Activated CD4-positive, alpha-beta memory T cell treated with anti-CD3 and anti-CD28 coated beads for 36 hours (primary cell): ENCODE results near the gene MT2A. TPM values are rescaled to one million over a fixed set of nuclear protein-coding genes. Genes with fewer than 3 reads are reported as not detected.
"Not testable (repeated sequence)": the region's sequence is repeated elsewhere in the genome, so short reads cannot be mapped to it uniquely, and the experiment has no call there.

Source experiments
- CTCF ChIA-PET: fragments of 350-600 bp; sonication (Branson Sonifier 250); formaldehyde crosslinking; loops from one replicate; lab custom pipeline; 2021; ENCODE audit warnings: antibody characterized with exemption, inconsistent platforms; lab: Charles Lee
- POLR2A ChIA-PET: fragments of 350-600 bp; sonication (Branson Sonifier 250); formaldehyde crosslinking; loops from one replicate; lab custom pipeline; 2021; ENCODE audit warnings: antibody characterized with exemption; lab: Charles Lee
- DNase-seq: peaks from one replicate; pipeline ENCODE4 v3.0.0-alpha.2; 2020
- H3K27ac Mint-ChIP-seq: one replicate; pipeline ENCODE4 v1.8.0; 2021; ENCODE audit warnings: mixed read lengths
- H3K27me3 Mint-ChIP-seq: one replicate; pipeline ENCODE4 v1.8.0; 2021; ENCODE audit warnings: mixed read lengths
- H3K36me3 Mint-ChIP-seq: one replicate; pipeline ENCODE4 v1.8.0; 2021; ENCODE audit warnings: mixed read lengths
- H3K4me1 Mint-ChIP-seq: one replicate; pipeline ENCODE4 v1.8.0; 2021; ENCODE audit warnings: low read depth, mixed read lengths
- H3K4me3 Mint-ChIP-seq: one replicate; pipeline ENCODE4 v1.8.0; 2021; ENCODE audit warnings: mild to moderate bottlenecking, mixed read lengths
- H3K9me3 Mint-ChIP-seq: one replicate; pipeline ENCODE4 v1.8.0; 2021; ENCODE audit warnings: mixed read lengths
- intact Hi-C: fragments of 100-400 bp; cut with micrococcal nuclease; formaldehyde crosslinking; loops from one replicate; pipeline ENCODE4 v1.15.1; 2023
- total RNA-seq, 2 experiments: library from RNA; stranded (reverse); gene quantifications; one replicate each; pipeline ENCODE4 v1.2.3, GENCODE V29; 2021

Gene MT2A
- total RNA-seq, 2 experiments from 2014 or later = 102 to 105 TPM

DNA sequence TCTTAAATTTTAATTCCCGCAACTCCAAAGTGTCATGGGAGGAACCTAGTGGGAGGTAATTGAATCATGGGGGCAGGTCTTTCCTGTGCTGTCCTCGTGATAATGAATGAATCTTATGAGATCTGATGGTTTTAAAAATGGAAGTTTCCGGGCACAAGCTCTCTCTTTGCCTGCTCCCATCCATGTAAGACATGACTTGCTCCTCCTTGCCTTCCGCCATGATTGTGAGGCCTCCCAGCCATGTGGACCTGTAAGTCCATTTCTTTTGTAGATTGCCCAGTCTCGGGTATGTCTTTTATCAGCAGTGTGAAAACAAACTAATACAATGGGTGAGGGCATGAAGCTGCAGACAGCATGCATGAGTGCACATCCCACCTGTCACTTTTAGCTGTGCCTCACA lies 14.8 kb downstream of the MT2A start:
- H3K4me3 Mint-ChIP-seq, H3K27ac Mint-ChIP-seq, H3K9me3 Mint-ChIP-seq, intact Hi-C loops, DNase-seq, H3K36me3 Mint-ChIP-seq: not testable (repeated sequence)
- ChIA-PET CTCF (interaction anchor here (1.0 to 1.6 kb wide), 2 partner anchors 20 to 23 kb away, joined by 3 to 4 read pairs; no protein-coding TSS in a partner anchor), POLR2A (interaction anchor here (1.1 kb wide), 1 partner anchor 8 kb away, joined by 4 read pairs; no protein-coding TSS in a partner anchor)
- Mint-ChIP-seq H3K27me3 (peaks cover 23% of the 10 kb centered on the region), H3K4me1 (peaks cover 12% of the 10 kb centered on the region)

DNA sequence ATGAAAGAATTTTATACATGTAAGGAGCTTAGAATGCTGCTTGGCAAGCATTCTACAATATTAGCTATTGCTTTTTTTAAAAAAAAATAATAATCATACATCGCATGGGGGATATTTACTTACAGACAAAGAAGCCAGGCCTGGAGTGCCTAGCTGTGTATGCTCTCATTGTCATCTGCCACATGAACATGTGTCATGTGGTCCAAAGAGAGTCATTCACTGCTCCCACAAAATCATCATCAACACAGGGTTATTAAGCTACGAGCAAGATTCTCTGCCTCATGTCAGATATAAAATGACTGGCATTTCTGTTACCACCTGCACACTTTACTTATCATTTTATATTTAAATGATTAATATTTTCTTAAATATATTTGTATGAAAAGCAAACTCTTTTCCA lies 15.3 kb downstream of the MT2A start:
- POLR2A ChIA-PET = interaction anchor here (1.1 kb wide), 1 partner anchor 9 kb away, joined by 4 read pairs; no protein-coding TSS in a partner anchor
- H3K9me3 Mint-ChIP-seq = no peaks in the 10 kb centered on the region
- DNase-seq = no peak
- no peak overlapping the region for H3K4me3 Mint-ChIP-seq
- intact Hi-C loops = no loop called here
- peaks cover 12% of the 10 kb centered on the region for H3K4me1 Mint-ChIP-seq
- peaks cover 22% of the 10 kb centered on the region for H3K27me3 Mint-ChIP-seq
- H3K36me3 Mint-ChIP-seq = no peaks in the 10 kb centered on the region
- no peak overlapping the region for H3K27ac Mint-ChIP-seq
- CTCF ChIA-PET = interaction anchor here (1.3 to 1.6 kb wide), 2 partner anchors 18 to 20 kb away, joined by 3 to 4 read pairs; no protein-coding TSS in a partner anchor

DNA sequence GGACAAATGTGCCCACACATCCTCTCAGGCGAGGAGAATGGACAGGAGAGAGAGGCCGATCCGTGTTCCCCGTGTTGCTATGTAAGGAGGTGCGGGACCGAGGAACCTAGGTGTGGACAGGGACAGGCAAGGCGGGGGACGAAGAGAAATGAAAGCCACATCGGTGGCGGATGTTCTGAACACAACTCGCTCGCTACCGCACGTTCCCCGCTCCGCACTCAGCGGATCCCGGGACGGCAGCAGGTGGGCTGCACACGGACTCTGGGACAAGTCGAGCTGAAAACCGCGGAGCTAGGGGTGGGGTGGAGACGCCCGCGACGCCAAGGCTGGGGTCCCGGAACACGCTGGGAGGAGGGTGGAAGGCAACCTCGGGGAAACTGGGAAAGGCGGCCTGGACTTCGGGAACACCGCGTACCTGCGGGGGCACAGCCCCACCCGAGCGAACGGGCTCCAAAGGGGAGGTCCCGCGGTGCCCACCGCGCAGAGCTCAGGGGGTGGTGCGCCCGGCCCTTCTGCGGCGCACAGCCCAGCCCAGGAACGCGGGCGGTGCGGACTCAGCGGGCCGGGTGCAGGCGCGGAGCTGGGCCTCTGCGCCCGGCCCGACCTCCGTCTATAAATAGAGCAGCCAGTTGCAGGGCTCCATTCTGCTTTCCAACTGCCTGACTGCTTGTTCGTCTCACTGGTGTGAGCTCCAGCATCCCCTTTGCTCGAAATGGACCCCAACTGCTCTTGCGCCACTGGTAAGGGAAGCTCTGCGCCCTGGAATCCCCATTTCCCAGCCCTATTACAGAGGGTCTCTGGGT lies 17.0 kb downstream of the MT2A start, which contains the start of gene MT1E:
TSS of gene MT1E (plus strand) at position 642 of the 803 bp plus-strand sequence. CDS start at position 713, 71 bp downstream.
- peak; percentile 62 for DNase-seq
- POLR2A ChIA-PET = interaction anchor here (0.9 to 1.6 kb wide), 4 partner anchors 10 to 58 kb away, joined by 3 to 7 read pairs (median 5); partner anchors contain the start of genes MT1X and MT2A
- no peaks in the 10 kb centered on the region for H3K36me3 Mint-ChIP-seq
- H3K9me3 Mint-ChIP-seq = no peaks in the 10 kb centered on the region
- intact Hi-C loops = loop anchor here (1.0 kb wide), 1 partner anchor 17 kb away; the partner anchor contains the start of gene MT2A
- peaks cover 12% of the 10 kb centered on the region for H3K4me1 Mint-ChIP-seq
- H3K27ac Mint-ChIP-seq = no peak within 1 kb of the TSS
- peaks cover 21% of the 10 kb centered on the region for H3K27me3 Mint-ChIP-seq
- H3K4me3 Mint-ChIP-seq = peak within 1 kb of the TSS; percentile 78
- CTCF ChIA-PET = interaction anchor here (0.7 to 1.5 kb wide), 4 partner anchors 18 to 48 kb away, joined by 3 to 5 read pairs (median 4); no protein-coding TSS in a partner anchor

DNA sequence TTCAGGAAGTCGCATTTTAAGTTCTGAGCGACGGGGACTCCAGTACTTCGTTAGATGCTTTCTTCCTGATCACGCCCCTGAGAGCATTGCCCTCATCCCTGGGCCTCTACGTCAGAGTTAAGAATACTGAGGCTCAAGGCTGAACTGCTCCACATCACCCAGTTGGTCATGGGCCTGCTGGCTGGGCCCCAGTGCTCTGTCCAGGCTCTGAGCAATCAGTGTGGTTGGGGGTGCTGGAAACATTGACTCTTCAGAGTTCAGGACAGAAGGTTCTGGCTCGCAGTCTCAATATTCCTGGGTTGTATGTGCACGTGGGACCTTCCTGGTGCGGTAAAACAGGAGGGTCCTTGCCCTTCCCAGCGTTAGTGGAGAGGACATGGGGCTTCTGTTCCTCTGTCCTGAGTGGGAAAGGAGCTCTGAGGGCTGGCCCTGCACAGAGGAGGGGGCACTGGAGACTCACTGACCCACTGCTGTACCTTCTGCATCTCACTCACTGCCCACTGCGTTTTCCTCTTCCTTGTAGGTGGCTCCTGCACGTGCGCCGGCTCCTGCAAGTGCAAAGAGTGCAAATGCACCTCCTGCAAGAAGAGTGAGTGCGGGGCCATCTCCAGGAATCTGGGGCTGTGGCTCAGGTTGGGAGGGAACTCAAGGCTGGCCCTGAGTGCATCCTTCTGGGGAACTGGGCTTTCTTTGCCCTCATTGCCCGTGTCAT lies 17.7 kb downstream of the MT2A start:
- Mint-ChIP-seq H3K27me3 (peaks cover 28% of the 10 kb centered on the region), H3K4me3 (peak overlapping the region; percentile 53), H3K27ac (no peak overlapping the region), H3K9me3 (no peaks in the 10 kb centered on the region), H3K4me1 (peaks cover 12% of the 10 kb centered on the region), H3K36me3 (no peaks in the 10 kb centered on the region)
- ChIA-PET POLR2A (interaction anchor here (0.9 to 1.5 kb wide), 3 partner anchors 11 to 57 kb away, joined by 3 to 7 read pairs (median 4); partner anchors contain the start of genes MT1X and MT2A), CTCF (interaction anchor here (0.7 to 1.5 kb wide), 4 partner anchors 8 to 49 kb away, joined by 3 to 5 read pairs (median 4); no protein-coding TSS in a partner anchor)
- intact Hi-C loops = loop anchor here (1.0 kb wide), 1 partner anchor 18 kb away; the partner anchor contains the start of gene MT2A
- DNase-seq = no peak

DNA sequence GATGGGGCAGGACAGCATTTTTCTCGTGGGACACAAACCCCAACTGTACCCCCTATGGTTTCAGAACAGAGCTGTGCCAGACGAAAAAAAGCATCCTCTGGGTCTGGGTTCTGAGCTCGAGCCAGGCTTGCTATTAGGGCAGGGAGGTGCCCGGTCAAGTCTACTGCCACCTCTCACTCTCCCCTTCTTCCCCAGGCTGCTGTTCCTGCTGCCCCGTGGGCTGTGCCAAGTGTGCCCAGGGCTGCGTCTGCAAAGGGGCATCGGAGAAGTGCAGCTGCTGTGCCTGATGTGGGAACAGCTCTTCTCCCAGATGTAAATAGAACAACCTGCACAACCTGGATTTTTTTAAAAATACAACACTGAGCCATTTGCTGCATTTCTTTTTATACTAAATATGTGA lies 18.3 kb downstream of the MT2A start:
- no peaks in the 10 kb centered on the region for H3K9me3 Mint-ChIP-seq
- H3K36me3 Mint-ChIP-seq = no peaks in the 10 kb centered on the region
- ChIA-PET CTCF (interaction anchor here (1.0 to 1.5 kb wide), 2 partner anchors 9 to 22 kb away, joined by 3 read pairs; no protein-coding TSS in a partner anchor), POLR2A (no interaction called here)
- H3K4me3 Mint-ChIP-seq = no peak overlapping the region
- no peak overlapping the region for H3K27ac Mint-ChIP-seq
- peaks cover 34% of the 10 kb centered on the region for H3K27me3 Mint-ChIP-seq
- no peak for DNase-seq
- intact Hi-C loops = no loop called here
- peaks cover 12% of the 10 kb centered on the region for H3K4me1 Mint-ChIP-seq

DNA sequence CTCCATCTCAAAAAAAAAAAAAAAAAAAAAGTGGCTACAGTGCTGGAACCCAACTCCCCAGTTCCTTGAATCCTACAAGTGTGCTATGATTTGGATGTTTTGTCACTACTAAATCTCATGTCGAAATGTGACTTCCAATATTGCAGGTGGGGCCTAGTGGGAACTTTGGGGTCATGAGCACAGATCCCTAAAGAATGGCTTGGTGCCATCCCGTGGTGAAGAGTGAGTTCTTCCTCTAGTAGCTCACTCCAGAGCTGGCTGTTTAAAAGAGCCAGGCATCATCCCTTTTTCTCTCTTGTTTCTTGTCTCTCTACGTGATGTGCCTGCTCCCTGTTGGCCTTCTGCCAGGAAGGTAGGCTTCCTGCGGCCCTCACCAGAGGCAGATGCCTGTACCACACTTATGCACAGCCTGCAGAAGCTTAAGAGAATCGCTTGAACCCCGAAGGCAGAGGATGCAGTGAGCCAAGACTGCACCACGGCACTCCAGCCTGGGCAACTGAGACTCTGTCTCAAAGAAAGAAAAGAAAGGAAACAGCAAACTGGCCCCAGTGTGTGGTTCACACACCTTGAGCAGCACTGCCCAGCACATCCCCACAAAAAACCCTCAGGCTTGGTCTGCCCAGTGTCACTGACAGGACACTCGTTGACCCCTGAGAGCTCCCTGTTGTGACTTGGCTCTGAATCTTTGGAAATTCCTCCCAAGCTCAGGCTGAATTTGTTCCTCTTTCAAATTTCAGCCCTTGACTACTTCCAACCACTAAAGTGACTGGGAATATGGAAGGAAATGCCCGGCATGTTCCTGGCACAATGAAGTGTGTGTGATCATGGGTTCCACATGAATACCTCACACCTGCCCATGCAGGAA lies 20.3 kb downstream of the MT2A start:
- H3K9me3 Mint-ChIP-seq = no peaks in the 10 kb centered on the region
- intact Hi-C loops = no loop called here
- ChIA-PET POLR2A (interaction anchor here (0.6 kb wide), 1 partner anchor 13 kb away, joined by 3 read pairs; no protein-coding TSS in a partner anchor), CTCF (interaction anchor here (0.8 to 1.0 kb wide), 2 partner anchors 15 to 73 kb away, joined by 3 to 4 read pairs; no protein-coding TSS in a partner anchor)
- no peak overlapping the region for H3K27ac Mint-ChIP-seq
- H3K36me3 Mint-ChIP-seq = no peaks in the 10 kb centered on the region
- H3K27me3 Mint-ChIP-seq = peaks cover 52% of the 10 kb centered on the region
- peaks cover 19% of the 10 kb centered on the region for H3K4me1 Mint-ChIP-seq
- DNase-seq = no peak
- no peak overlapping the region for H3K4me3 Mint-ChIP-seq

DNA sequence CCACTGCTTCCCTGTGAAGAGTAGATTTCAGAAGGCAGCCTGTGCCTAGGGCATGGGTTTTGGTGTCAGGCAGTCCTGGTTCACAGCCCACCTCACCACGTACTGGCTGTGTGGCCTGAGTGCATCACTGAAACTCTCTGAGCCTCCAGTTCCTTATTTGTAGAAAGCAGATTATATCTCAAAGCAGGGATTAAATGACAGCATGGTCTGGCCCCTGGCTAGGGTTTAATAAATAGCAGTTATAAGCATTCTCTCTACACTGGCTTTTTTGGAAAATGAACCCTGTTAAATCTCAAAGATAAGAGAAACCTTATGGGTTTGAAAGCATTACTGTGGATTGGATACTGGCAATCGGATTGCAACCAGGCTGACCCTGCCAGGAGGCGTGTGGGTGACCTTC lies 21.1 kb downstream of the MT2A start:
- DNase-seq = no peak
- intact Hi-C loops = no loop called here
- Mint-ChIP-seq H3K27me3 (peaks cover 58% of the 10 kb centered on the region), H3K36me3 (no peaks in the 10 kb centered on the region), H3K4me3 (no peak overlapping the region), H3K4me1 (peaks cover 19% of the 10 kb centered on the region), H3K9me3 (no peaks in the 10 kb centered on the region), H3K27ac (no peak overlapping the region)
- ChIA-PET CTCF (interaction anchor here (1.6 to 2.3 kb wide), 2 partner anchors 23 to 73 kb away, joined by 5 to 11 read pairs; no protein-coding TSS in a partner anchor), POLR2A (no interaction called here)

DNA sequence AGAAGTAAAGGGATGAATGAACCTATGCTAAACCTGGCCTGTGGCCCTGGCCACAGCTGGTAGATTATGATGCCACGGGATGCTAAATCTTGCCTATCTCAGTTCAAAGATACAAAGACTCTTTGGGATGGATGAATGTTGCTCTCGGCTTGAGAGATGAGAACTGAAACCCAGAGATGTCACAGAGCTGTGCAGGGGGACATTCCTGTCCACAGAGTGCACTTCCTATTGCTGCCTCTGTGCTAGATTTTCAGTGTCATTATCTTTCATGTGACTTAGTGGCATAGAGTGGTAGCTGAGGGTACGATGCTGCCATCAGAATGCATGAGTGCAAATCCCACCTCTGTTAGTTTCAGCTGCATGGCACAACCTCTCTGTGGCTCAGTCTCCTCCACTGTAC lies 21.8 kb downstream of the MT2A start:
- no peak for DNase-seq
- H3K36me3 Mint-ChIP-seq = no peaks in the 10 kb centered on the region
- POLR2A ChIA-PET = no interaction called here
- CTCF ChIA-PET = interaction anchor here (0.8 to 2.3 kb wide), 4 partner anchors 17 to 72 kb away, joined by 3 to 11 read pairs (median 4); no protein-coding TSS in a partner anchor
- intact Hi-C loops = no loop called here
- no peak overlapping the region for H3K27ac Mint-ChIP-seq
- H3K27me3 Mint-ChIP-seq = peaks cover 60% of the 10 kb centered on the region
- peaks cover 20% of the 10 kb centered on the region for H3K4me1 Mint-ChIP-seq
- H3K4me3 Mint-ChIP-seq = no peak overlapping the region
- H3K9me3 Mint-ChIP-seq = no peaks in the 10 kb centered on the region

DNA sequence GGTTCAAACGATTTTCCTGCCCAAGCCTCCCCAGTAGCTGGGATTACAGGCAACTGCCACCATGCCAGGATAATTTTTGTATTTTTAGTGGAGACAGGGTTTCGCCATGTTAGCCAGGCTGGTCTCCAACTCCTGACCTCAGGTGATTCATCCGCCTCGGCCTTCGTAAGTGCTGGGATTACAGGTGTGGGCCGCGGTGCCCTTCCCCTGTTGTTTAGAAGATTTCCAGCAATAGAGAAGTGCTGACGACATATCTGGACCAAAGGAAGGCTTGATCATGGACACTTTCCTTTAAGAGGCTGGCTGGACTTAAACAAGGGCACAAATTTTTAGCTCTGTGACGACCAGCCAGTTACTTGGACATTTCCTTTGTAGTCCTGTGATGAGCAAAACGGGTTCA lies 22.8 kb downstream of the MT2A start:
- peaks cover 59% of the 10 kb centered on the region for H3K27me3 Mint-ChIP-seq
- intact Hi-C loops = no loop called here
- no peaks in the 10 kb centered on the region for H3K9me3 Mint-ChIP-seq
- peaks cover 19% of the 10 kb centered on the region for H3K4me1 Mint-ChIP-seq
- no peak overlapping the region for H3K27ac Mint-ChIP-seq
- ChIA-PET POLR2A (no interaction called here), CTCF (interaction anchor here (1.2 to 2.3 kb wide), 3 partner anchors 18 to 71 kb away, joined by 3 to 11 read pairs (median 5); no protein-coding TSS in a partner anchor)
- H3K36me3 Mint-ChIP-seq = no peaks in the 10 kb centered on the region
- H3K4me3 Mint-ChIP-seq = no peak overlapping the region
- no peak for DNase-seq

DNA sequence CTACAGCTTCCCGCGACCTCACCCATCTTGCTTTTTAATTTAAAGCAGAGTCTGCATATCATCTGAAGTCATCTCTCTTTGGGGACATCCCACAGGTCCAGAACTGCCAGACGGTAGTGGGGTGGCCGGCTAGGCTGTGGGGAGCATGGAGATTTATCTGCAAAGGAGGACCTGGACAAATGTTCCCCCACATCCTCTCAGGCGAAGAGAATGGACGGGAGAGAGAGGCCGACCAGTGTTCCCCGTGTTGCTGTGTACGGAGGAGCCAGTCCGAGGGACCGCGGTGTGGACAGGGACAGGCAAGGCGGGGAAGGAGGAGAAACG lies 23.4 kb downstream of the MT2A start:
- H3K4me1 Mint-ChIP-seq = peaks cover 19% of the 10 kb centered on the region
- peaks cover 65% of the 10 kb centered on the region for H3K27me3 Mint-ChIP-seq
- H3K9me3 Mint-ChIP-seq = no peaks in the 10 kb centered on the region
- DNase-seq = no peak
- intact Hi-C loops = no loop called here
- no peak overlapping the region for H3K27ac Mint-ChIP-seq
- ChIA-PET CTCF (interaction anchor here (2.3 kb wide), 1 partner anchor 71 kb away, joined by 11 read pairs; no protein-coding TSS in a partner anchor), POLR2A (no interaction called here)
- no peaks in the 10 kb centered on the region for H3K36me3 Mint-ChIP-seq
- peak overlapping the region; percentile 30 for H3K4me3 Mint-ChIP-seq
